Measurements from ENCODE around the gene LONP2. TPM values are rescaled to one million over a fixed set of nuclear protein-coding genes. Genes with fewer than 3 reads are reported as not detected.

Gene LONP2
- total RNA-seq, 1 experiment from 2014 or later, result 46.8 TPM

GRCh38 chr16:48246066-48246465, 2.0 kb downstream of the LONP2 start:
- Histone ChIP-seq H4K20me1 (ENCODE audit: insufficient read depth) (0 out of 2 replicates have a peak, but pooled peaks cover under 1% of the 10 kb centered on the region), H2AFZ (ENCODE audit: low read depth, low read length, poor library complexity, severe bottlenecking) (no peak overlapping the region), H3K27me3 (ENCODE audit: insufficient read depth, low read length) (no peaks in the 10 kb centered on the region), H3K9ac (ENCODE audit: low read length) (0 out of 2 replicates have a peak overlapping the region, but pooled peaks have one; percentile 83), H3K4me1 (ENCODE audit: control insufficient read depth in 1 of 2, insufficient read depth in 2 of 2, low read length in 2 of 2) (peaks cover 15 to 20% of the 10 kb centered on the region in 2 experiments), H3K27ac (ENCODE audit: low read depth, low read length) (no peak overlapping the region), H3K4me2 (ENCODE audit: low read length) (peak overlapping the region; percentile 99), H3K9me2 (ENCODE audit: insufficient read depth) (no peaks in the 10 kb centered on the region), H3K79me2 (ENCODE audit: insufficient read depth, low read length) (peaks cover 70% of the 10 kb centered on the region), H3K4me3 (replicated peaks in 1 of 2; ENCODE audit: low read depth in 1 of 2, low read length in 2 of 2) (peak overlapping the region in 1 of 2 experiments; percentile 94; a peak in 1 of 4 replicates), H3K36me3 (ENCODE audit: control insufficient read depth in 1 of 2, insufficient read depth in 2 of 2, low read length in 2 of 2) (0 out of 4 replicates have a peak, but pooled peaks cover 0 to 2% of the 10 kb centered on the region in 2 experiments), H3K9me3 (ENCODE audit: control insufficient read depth in 1 of 2, insufficient read depth in 1 of 2, low read depth in 1 of 2, low read length in 2 of 2) (no peaks in the 10 kb centered on the region)
- RAD21 ChIA-PET (ENCODE audit: low non-redundant PET in 1 of 2, low total read pairs in 2 of 2, uncharacterized antibody in 2 of 2, unreplicated experiment in 2 of 2), result no interaction called here
- ATAC-seq (no peak), DNase-seq (ENCODE audit: low read depth, low spot score) (no peak)
- TF ChIP-seq POLR2AphosphoS5 (IDR thresholded peaks at IDR 0.05; ENCODE audit: low read depth, low read length) (no peak), FOSL1 (IDR thresholded peaks at IDR 0.05; ENCODE audit: low read depth) (no peak), ATF3 (IDR thresholded peaks at IDR 0.05) (no peak), SP1 (IDR thresholded peaks at IDR 0.05; ENCODE audit: low read depth) (no peak), REST (IDR thresholded peaks at IDR 0.05; ENCODE audit: low read depth) (no peak)
- POLR2A ChIA-PET, result no interaction called here
- intact Hi-C loops (cut with micrococcal nuclease), result loop anchor here (5.0 kb wide), 1 partner anchor 366 kb away; the partner anchor contains the start of gene N4BP1
- CTCF ChIA-PET, result no interaction called here
- no TSS peak for BruUV-seq (replicated peaks)

All from HCT116 (cell line).